Peyer's patch (tissue), 4 donors: ENCODE results near the gene PEX10.

Source experiments
- CTCF ChIP-seq, 6 experiments: fragments of 450-650 bp in 4 of 6; fragments of 200-600 bp in 2 of 6; sonication (generic) in 1 of 6; IDR thresholded peaks; one replicate each; pipeline ENCODE4 v1.5.1; 2017 to 2019; ENCODE audit warnings: antibody characterized with exemption in 6 of 6, mild to moderate bottlenecking in 3 of 6, moderate library complexity in 1 of 6
- POLR2A ChIP-seq, 2 donors: fragments of 450-650 bp; IDR thresholded peaks; one replicate each; pipeline ENCODE4 v1.5.1; 2017; ENCODE audit warnings: antibody characterized with exemption in 2 of 2, mild to moderate bottlenecking in 2 of 2, moderate library complexity in 2 of 2

- TF ChIP-seq POLR2A (IDR thresholded peaks at IDR 0.05) (no peak), CTCF (IDR thresholded peaks at IDR 0.05) (no peak)
These were observed 55.2 kb downstream of the PEX10 start for GRCh38 chr1:2356911-2357845.
